Naive thymus-derived CD4-positive, alpha-beta T cell (primary cell): ENCODE data around the gene KDM2A. TPM values are rescaled to one million over a fixed set of nuclear protein-coding genes. Genes with fewer than 3 reads are reported as not detected.

ENCODE experiments used
- ATAC-seq: fragments of 150-1000 bp; cut with Tn5 transposase; 2 replicates; pipeline ENCODE4 v1.10.0; 2021; ENCODE audit warnings: mild to moderate bottlenecking, moderate library complexity
- CTCF ChIA-PET: fragments of 350-600 bp; sonication (Branson Sonifier 250); formaldehyde crosslinking; loops from one replicate; lab custom pipeline; 2021; ENCODE audit warnings: antibody characterized with exemption; lab: Charles Lee
- POLR2A ChIA-PET: fragments of 350-600 bp; sonication (Branson Sonifier 250); formaldehyde crosslinking; loops from one replicate; lab custom pipeline; 2021; ENCODE audit warnings: antibody characterized with exemption, inconsistent platforms; lab: Charles Lee
- DNase-seq, 9 donors: peaks; one replicate each; pipeline versions ENCODE4 v3.0.0 to v3.0.0-alpha.2; 2020 to 2022; ENCODE audit warnings: mixed read lengths in 1 of 9
- H3K27ac ChIP-seq: one replicate; pipeline ENCODE4 v1.7.0; 2013; ENCODE audit warnings: mild to moderate bottlenecking, low read depth, low read length, moderate library complexity
- H3K27me3 ChIP-seq, 2 donors: one replicate each; pipeline ENCODE4 v1.7.0; 2013; ENCODE audit warnings: low read length in 2 of 2, mild to moderate bottlenecking in 2 of 2, moderate library complexity in 2 of 2; ENCODE audit not compliant: control insufficient read depth in 2 of 2, insufficient read depth in 2 of 2
- H3K36me3 ChIP-seq, 3 experiments: 1 replicate in 2 of 3; 2 replicates in 1 of 3; pipeline ENCODE4 v1.7.0; 2013; ENCODE audit warnings: low read length in 3 of 3, mild to moderate bottlenecking in 3 of 3, moderate library complexity in 1 of 3; ENCODE audit not compliant: insufficient read depth in 3 of 3, control insufficient read depth in 2 of 3
- H3K4me1 ChIP-seq, 2 donors: one replicate each; pipeline ENCODE4 v1.7.0; 2013; ENCODE audit warnings: low read length in 2 of 2, mild to moderate bottlenecking in 2 of 2, moderate library complexity in 1 of 2; ENCODE audit not compliant: control insufficient read depth in 2 of 2, insufficient read depth in 2 of 2
- H3K4me3 ChIP-seq: 2 replicates; pipeline ENCODE4 v1.7.0; 2013; ENCODE audit warnings: mild to moderate bottlenecking, low read length
- H3K9me3 ChIP-seq, 3 experiments: 1 replicate in 2 of 3; 2 replicates in 1 of 3; pipeline ENCODE4 v1.7.0; 2013; ENCODE audit warnings: low read length in 3 of 3; ENCODE audit not compliant: control insufficient read depth in 2 of 3
- H3K27ac Mint-ChIP-seq, 9 donors: one replicate each; pipeline ENCODE4 v1.8.0; 2020 to 2022; ENCODE audit warnings: mixed read lengths in 9 of 9, mild to moderate bottlenecking in 8 of 9, moderate library complexity in 5 of 9, inconsistent platforms in 2 of 9
- H3K27me3 Mint-ChIP-seq, 5 donors: one replicate each; pipeline ENCODE4 v1.8.0; 2021 to 2022; ENCODE audit warnings: mixed read lengths in 5 of 5, mild to moderate bottlenecking in 1 of 5
- H3K36me3 Mint-ChIP-seq, 5 donors: one replicate each; pipeline ENCODE4 v1.8.0; 2020 to 2022; ENCODE audit warnings: mixed read lengths in 5 of 5, mild to moderate bottlenecking in 3 of 5, inconsistent platforms in 1 of 5
- H3K4me1 Mint-ChIP-seq, 7 donors: one replicate each; pipeline ENCODE4 v1.8.0; 2020 to 2022; ENCODE audit warnings: mixed read lengths in 7 of 7, mild to moderate bottlenecking in 3 of 7, inconsistent platforms in 1 of 7
- H3K4me3 Mint-ChIP-seq, 10 donors: one replicate each; pipeline ENCODE4 v1.8.0; 2020 to 2022; ENCODE audit warnings: mild to moderate bottlenecking in 10 of 10, mixed read lengths in 10 of 10, moderate library complexity in 6 of 10, inconsistent platforms in 2 of 10
- H3K9me3 Mint-ChIP-seq, 11 donors: one replicate each; pipeline ENCODE4 v1.8.0; 2020 to 2022; ENCODE audit warnings: mixed read lengths in 11 of 11, mild to moderate bottlenecking in 4 of 11, inconsistent platforms in 1 of 11, moderate library complexity in 1 of 11
- intact Hi-C, 2 donors: fragments of 100-400 bp; cut with micrococcal nuclease; formaldehyde crosslinking; loops; one replicate each; pipeline ENCODE4 v1.15.1; 2023
- polyA plus RNA-seq, 2 donors: library from polyadenylated mRNA; unstranded; fragments of 300-500 nt; fragmentation: Illumina TruSeq; gene quantifications; one replicate each; pipeline ENCODE4 v1.2.3, GENCODE V29; 2021
- total RNA-seq, 6 experiments: library from RNA in 5 of 6; stranded (reverse) in 5 of 6; gene quantifications; 1 replicate in 5 of 6; 2 replicates in 1 of 6; pipeline ENCODE4 v1.2.3 and lab custom pipeline; 2021 to 2026

KDM2A gene
- total and polyA plus RNA-seq, 7 experiments from 2014 or later: 8.7 to 298 (median 223) TPM

DNA sequence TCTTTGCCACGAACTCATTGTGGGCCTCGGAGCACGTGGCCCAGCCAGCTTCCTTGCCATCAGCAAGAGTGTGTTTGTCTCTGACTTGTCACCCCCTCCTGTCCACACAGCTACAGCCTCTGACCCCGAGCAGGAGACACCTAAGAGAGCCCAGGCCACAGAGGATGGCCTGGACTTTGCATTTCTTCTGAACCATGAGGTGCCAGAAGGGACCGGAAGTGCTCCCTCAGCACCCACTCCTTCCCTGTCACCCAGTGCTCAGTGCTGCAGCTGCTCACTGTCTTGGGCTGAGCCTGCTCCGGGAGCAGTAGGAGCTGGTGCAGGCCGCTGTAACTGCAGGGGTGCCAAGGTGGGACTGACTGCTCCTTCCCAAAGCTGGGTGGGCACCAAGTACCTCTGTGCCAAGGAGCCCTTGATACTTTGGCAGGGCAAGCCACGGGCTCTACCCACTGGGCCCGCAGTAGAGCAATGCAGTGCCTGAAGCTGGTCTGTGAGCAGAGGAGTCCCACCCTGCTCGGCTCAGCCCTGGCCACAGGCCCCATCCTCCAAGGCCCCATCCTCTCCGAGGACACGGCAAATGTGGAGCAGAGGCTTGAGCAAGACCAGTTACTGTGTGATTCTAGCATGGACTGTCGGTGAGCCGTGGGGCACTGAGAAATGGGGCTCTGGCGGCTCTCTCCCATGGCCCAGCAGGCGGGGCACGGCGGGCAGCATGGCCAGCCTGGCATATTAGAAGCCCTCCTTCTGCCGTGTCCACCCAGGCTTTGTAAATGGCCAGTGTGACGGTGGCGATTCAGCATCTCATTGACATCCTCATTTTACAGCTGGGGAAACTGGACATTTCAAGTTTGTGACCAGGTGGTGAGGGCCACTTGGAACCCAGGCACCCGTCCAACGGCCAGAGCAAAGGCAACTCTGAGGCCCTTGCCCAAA, 153.5 kb downstream of the KDM2A start:
- CTCF ChIA-PET: interaction anchor here (0.8 to 2.2 kb wide), 7 partner anchors 9 to 342 kb away, joined by 3 to 19 read pairs (median 6); partner anchors contain the start of gene ANKRD13D
- POLR2A ChIA-PET: interaction anchor here (0.8 to 15.1 kb wide), 11 partner anchors 10 to 157 kb away, joined by 3 to 729 read pairs (median 10); partner anchors contain the start of genes ANKRD13D and POLD4
- intact Hi-C loops: loop anchor here in 1 of 2 donors (5.0 kb wide), 1 partner anchor 130 kb away; the partner anchor contains the start of genes PPP1CA and TBC1D10C
- peaks cover 57 to 96% (median 88%) of the 10 kb centered on the region in 7 donors for H3K4me1 Mint-ChIP-seq
- H3K36me3 ChIP-seq: peaks cover 0 to 16% (median 5%) of the 10 kb centered on the region in 3 experiments
- H3K27ac ChIP-seq: peak overlapping the region; percentile 93
- DNase-seq: peak in 2 of 9 donors; percentile 38
- ATAC-seq: no peak
- H3K4me1 ChIP-seq: peaks cover 92 to 93% of the 10 kb centered on the region in 2 donors
- no peaks in the 10 kb centered on the region for H3K9me3 ChIP-seq
- H3K36me3 Mint-ChIP-seq: peaks cover 0 to 62% (median 17%) of the 10 kb centered on the region in 5 donors
- H3K27me3 ChIP-seq: no peaks in the 10 kb centered on the region
- H3K4me3 ChIP-seq: peak overlapping the region; percentile 94
- H3K27ac Mint-ChIP-seq: peak overlapping the region; percentile 87 to 100 (median 97)
- peak overlapping the region; percentile 91 to 99 (median 96) for H3K4me3 Mint-ChIP-seq
- H3K9me3 Mint-ChIP-seq: no peaks in the 10 kb centered on the region
- H3K27me3 Mint-ChIP-seq: no peaks in the 10 kb centered on the region

DNA sequence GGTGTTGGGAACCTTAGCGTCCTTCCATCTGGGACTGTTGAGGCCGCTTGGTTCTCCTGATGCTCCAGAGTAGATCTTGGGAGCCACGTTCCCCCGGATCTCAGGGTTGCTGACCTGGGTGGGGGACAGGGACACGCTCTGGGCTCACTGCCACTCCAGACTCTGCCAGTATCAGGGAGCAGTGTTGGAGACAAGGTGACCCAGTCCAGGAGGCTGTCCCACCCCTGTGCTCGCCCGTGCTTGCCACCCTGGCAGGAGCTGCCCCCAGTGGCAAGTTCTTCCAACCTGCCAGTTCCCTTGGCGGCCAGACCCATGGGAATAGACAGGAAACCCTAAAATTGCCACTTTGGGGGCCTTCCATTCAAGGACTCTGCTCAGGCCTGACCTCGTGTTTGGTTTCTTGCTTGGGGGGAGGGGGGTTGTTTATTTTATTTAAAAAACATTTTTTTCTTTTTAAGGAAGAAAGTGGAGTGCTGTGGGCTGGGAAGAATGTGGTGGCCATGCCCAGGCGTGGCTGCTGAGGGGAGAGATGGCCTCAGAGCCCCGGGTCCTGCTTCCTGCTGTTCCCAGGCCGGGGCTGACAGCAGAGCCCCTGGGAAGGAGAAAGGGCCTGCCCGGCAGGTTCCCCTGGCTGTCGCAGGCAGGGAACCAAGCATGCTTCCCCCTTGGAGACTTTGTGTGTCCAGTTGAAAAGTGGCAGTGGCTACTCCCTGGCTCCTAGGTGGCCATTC, 154.4 kb downstream of the KDM2A start:
- POLR2A ChIA-PET: interaction anchor here (1.2 to 15.1 kb wide), 6 partner anchors 11 to 130 kb away, joined by 3 to 729 read pairs (median 8); partner anchors contain the start of genes ANKRD13D and TBC1D10C

DNA sequence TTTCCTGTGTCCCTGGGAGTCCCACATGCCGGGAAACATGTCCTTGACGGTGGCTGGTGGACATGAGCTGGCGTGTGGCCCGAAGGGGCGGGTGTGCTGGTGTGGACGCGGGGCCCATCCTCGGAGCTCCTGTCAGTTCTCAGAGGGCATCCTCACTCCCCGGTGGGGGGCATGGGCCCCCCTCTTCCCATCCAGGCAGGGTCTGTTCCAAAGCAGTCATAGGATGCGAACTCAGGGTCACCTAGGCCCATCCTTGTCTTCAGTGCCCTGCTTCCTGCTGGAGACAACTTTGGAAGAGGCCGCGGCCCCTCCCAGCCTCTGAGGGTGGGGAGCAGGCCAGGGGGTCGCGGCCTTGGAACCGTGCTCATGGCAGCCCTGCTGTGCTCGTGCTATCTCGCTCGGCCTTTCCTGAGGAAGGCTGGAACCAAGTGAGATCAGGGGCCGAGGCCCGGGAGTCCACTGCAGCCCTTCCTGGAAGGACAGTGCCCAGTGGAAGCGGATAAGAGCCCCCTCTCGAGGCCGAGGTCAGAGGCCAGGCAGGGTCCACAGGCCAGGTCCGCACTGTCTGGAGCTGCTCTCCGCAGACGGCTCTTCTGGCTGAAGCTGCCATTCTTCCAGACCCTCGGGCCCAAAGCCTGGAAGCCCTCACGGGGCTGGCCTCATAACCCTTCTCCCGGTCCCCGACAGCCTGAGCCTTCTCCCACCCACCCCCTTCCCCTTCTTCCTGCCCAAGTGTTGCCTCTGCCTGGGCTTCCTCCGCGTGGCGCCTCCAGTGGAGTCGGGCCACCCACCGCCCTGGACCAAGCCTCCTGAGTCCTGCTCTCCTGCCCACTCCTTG, 155.9 kb downstream of the KDM2A start:
- Histone ChIP-seq H3K4me1 (peaks cover 96 to 98% of the 10 kb centered on the region in 2 donors), H3K36me3 (peaks cover 9 to 29% (median 13%) of the 10 kb centered on the region in 3 experiments), H3K27me3 (no peaks in the 10 kb centered on the region), H3K9me3 (no peaks in the 10 kb centered on the region), H3K27ac (peak overlapping the region; percentile 93), H3K4me3 (peak overlapping the region; percentile 46)
- ATAC-seq (no peak), DNase-seq (no peak)
- Mint-ChIP-seq H3K36me3 (peaks cover 3 to 53% (median 15%) of the 10 kb centered on the region in 5 donors), H3K9me3 (no peaks in the 10 kb centered on the region), H3K4me1 (peaks cover 68 to 99% (median 84%) of the 10 kb centered on the region in 7 donors), H3K27ac (peak overlapping the region; percentile 87 to 100 (median 97)), H3K27me3 (no peaks in the 10 kb centered on the region), H3K4me3 (peak overlapping the region; percentile 62 to 99 (median 92))
- ChIA-PET POLR2A (interaction anchor here (0.6 to 15.1 kb wide), 5 partner anchors 8 to 82 kb away, joined by 3 to 729 read pairs (median 4); partner anchors contain the start of genes ANKRD13D and GRK2), CTCF (interaction anchor here (3.6 kb wide), 1 partner anchor 7 kb away, joined by 19 read pairs; the partner anchor contains the start of gene GRK2)
- intact Hi-C loops: loop anchor here in 1 of 2 donors (5.0 kb wide), 1 partner anchor 127 kb away; the partner anchor contains the start of genes PPP1CA and TBC1D10C

More for the DNA sequence above, 154.4 kb downstream of the KDM2A start:
- Histone ChIP-seq H3K36me3 (peaks cover 0 to 17% (median 5%) of the 10 kb centered on the region in 3 experiments), H3K9me3 (no peaks in the 10 kb centered on the region), H3K4me3 (peak overlapping the region; percentile 94), H3K4me1 (peaks cover 96 to 98% of the 10 kb centered on the region in 2 donors), H3K27me3 (no peaks in the 10 kb centered on the region), H3K27ac (peak overlapping the region; percentile 93)
- H3K4me1 Mint-ChIP-seq: peaks cover 60 to 99% (median 85%) of the 10 kb centered on the region in 7 donors
- H3K36me3 Mint-ChIP-seq: peaks cover 0 to 55% (median 12%) of the 10 kb centered on the region in 5 donors
- no peak for ATAC-seq
- H3K27ac Mint-ChIP-seq: peak overlapping the region in 8 of 9 donors; percentile 93 to 100 (median 98)
- CTCF ChIA-PET: interaction anchor here (0.8 to 2.2 kb wide), 4 partner anchors 14 to 341 kb away, joined by 3 to 19 read pairs (median 4); partner anchors contain the start of gene ANKRD13D
- intact Hi-C loops: loop anchor here in 1 of 2 donors (5.0 kb wide), 1 partner anchor 129 kb away; the partner anchor contains the start of genes PPP1CA and TBC1D10C
- H3K27me3 Mint-ChIP-seq: no peaks in the 10 kb centered on the region
- no peak for DNase-seq
- no peaks in the 10 kb centered on the region for H3K9me3 Mint-ChIP-seq
- peak overlapping the region; percentile 51 to 99 (median 96) for H3K4me3 Mint-ChIP-seq

DNA sequence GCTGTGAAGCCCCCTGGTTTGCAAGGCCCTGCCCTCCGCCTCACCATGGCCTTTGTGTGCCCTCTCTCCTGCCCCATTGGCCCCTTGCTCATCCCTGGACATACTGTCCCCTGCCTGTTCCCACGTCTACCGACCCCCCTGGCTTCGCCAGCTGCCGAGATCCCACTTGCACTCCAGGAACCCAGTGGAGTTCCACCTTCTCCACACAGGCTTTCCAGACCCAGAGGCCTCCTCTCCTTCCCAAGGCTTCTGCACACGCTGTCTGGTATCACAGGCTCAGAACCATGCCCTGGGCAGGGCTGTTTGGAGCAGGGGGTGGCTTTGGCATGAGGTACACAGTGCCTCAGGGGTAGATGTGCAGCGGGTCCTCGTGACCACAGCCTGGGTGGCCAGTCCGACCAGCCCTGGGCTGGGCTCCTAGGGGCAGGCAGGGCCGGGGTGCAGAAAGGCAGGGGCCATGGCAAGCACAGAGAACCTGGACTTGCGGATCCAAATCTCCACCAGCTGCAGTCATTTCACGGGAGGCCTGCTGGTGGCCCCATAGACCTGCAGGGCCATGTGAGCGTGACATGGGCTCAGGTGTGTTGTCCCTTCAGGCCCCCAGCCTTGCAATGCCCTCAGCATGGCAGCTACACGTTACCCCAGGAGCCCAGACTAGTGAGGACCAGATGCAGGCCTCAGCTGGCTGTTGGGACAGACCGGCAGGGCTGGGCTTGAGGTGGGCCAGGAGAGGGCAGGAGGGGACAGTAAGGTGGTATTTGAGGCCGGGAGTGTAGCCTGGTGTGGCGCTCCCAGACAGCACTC, 156.7 kb downstream of the KDM2A start:
- Histone ChIP-seq H3K36me3 (peaks cover 18 to 38% (median 20%) of the 10 kb centered on the region in 3 experiments), H3K4me1 (peaks cover 95 to 96% of the 10 kb centered on the region in 2 donors), H3K27me3 (no peaks in the 10 kb centered on the region), H3K9me3 (no peaks in the 10 kb centered on the region), H3K27ac (peak overlapping the region; percentile 93), H3K4me3 (peak overlapping the region; percentile 46)
- intact Hi-C loops: loop anchor here in 1 of 2 donors (2.0 kb wide), 1 partner anchor 41 kb away; no protein-coding TSS in a partner anchor
- no peaks in the 10 kb centered on the region for H3K9me3 Mint-ChIP-seq
- peaks cover 3 to 48% (median 8%) of the 10 kb centered on the region in 5 donors for H3K36me3 Mint-ChIP-seq
- ATAC-seq: no peak
- H3K4me1 Mint-ChIP-seq: peaks cover 63 to 96% (median 80%) of the 10 kb centered on the region in 7 donors
- H3K27ac Mint-ChIP-seq: peak overlapping the region; percentile 87 to 100 (median 97)
- peak in 4 of 9 donors; percentile 30 to 49 (median 38) for DNase-seq
- peak overlapping the region; percentile 62 to 99 (median 88) for H3K4me3 Mint-ChIP-seq
- ChIA-PET POLR2A (interaction anchor here (0.5 to 15.1 kb wide), 6 partner anchors 9 to 1205 kb away, joined by 3 to 729 read pairs (median 4); partner anchors contain the start of genes ANKRD13D and GRK2), CTCF (interaction anchor here (0.8 to 3.6 kb wide), 2 partner anchors 8 to 13 kb away, joined by 3 to 19 read pairs; partner anchors contain the start of genes ANKRD13D and GRK2)
- no peaks in the 10 kb centered on the region for H3K27me3 Mint-ChIP-seq
